Fibroblast of skin of abdomen (primary cell): ENCODE data around the gene H3-3A.

Experiments
- DNase-seq: peaks from one replicate; pipeline ENCODE4 v3.0.0-alpha.2; 2013

Gene H3-3A

GRCh38 chr1:226054519-226055327, 7.8 kb upstream of the H3-3A start:
- DNase-seq: no peak

- no peak for DNase-seq
Observed at GRCh38 chr1:226059709-226060108, 2.8 kb upstream of the H3-3A start.

- no peak for DNase-seq
Observed at GRCh38 chr1:226060427-226060826, 2.1 kb upstream of the H3-3A start.

GRCh38 chr1:226061068-226061840, 1.3 kb upstream of the H3-3A start:
- DNase-seq: no peak

GRCh38 chr1:226061841-226062557, 517 bp upstream of the H3-3A start:
- peak; percentile 82 for DNase-seq

GRCh38 chr1:226063224-226063976, 884 bp downstream of the H3-3A start:
- DNase-seq: peak; percentile 42

- no peak for DNase-seq
Observed at GRCh38 chr1:226063977-226064815, 1.7 kb downstream of the H3-3A start.

GRCh38 chr1:226064816-226065248, 2.3 kb downstream of the H3-3A start:
- DNase-seq: peak; percentile 57

- DNase-seq: no peak
Observed at GRCh38 chr1:226066415-226067078, 4.0 kb downstream of the H3-3A start.

GRCh38 chr1:226069811-226070489, 7.4 kb downstream of the H3-3A start:
- no peak for DNase-seq

GRCh38 chr1:226072347-226072746, 9.8 kb downstream of the H3-3A start:
- no peak for DNase-seq

GRCh38 chr1:226073184-226073950, 10.9 kb downstream of the H3-3A start:
- DNase-seq: no peak

GRCh38 chr1:226074046-226074445, 11.5 kb downstream of the H3-3A start:
- no peak for DNase-seq

- no peak for DNase-seq
Observed at GRCh38 chr1:226076378-226076777, 13.9 kb downstream of the H3-3A start.

GRCh38 chr1:226078374-226078773, 15.9 kb downstream of the H3-3A start:
- no peak for DNase-seq

GRCh38 chr1:226082587-226082917, 20.0 kb downstream of the H3-3A start:
- DNase-seq: no peak

GRCh38 chr1:226082959-226083301, 20.4 kb downstream of the H3-3A start:
- DNase-seq: no peak

- DNase-seq: peak; percentile 76
Observed at GRCh38 chr1:226083302-226084101, 21.0 kb downstream of the H3-3A start.
